ENCODE data around the gene MXD4. TPM values are rescaled to one million over a fixed set of nuclear protein-coding genes. Genes with fewer than 3 reads are reported as not detected.

Gene MXD4
- total and polyA plus RNA-seq, 11 donors: 27.5 to 76.6 (median 35.7) TPM

DNA sequence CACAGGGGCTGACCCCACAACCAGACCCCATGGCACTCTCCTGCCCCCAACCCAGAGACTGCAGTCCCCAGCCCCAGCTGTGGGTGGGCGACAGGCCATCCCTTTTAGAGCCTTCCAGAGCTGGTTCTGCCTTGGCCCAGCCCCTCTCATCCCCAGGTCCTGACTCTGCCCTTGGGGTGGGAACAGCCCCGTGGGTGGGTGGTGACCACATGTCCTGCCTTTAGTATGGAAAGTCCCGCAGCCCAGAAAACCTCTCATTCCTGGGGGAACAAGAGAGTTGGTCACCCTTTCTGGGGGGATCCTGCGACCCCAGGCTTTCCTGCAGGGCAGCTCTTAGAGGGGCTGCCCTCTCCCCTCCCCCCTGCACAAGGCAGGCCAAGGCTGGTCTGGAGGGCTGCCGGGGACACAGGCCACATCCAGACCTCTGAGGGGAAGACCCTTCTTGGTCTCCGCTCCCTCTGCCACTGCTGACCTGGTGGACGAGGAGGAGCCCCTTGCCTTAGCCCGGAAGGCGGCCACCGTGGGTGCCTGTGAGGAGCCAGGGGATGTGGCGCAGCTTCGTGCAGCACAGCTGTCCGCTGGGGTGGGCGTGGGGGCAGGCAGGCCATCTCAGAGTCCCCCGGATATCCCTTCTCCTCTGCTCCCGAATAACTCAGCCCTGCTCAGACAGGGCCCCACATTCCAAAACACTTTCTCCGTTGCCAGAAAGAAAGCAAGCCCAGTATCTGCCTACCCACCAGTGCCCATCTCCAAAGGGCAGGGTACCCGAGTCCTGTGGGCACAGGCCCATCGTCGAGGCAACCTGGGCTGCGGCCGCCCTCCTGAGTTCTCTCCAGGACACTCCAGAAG, 6.7 kb upstream of the MXD4 start:
- 77 to 93% (median 85%) methylated on average over 6 to 22 of the region's 22 CpGs for WGBS, 4 donors
- Histone ChIP-seq H3K27me3 (no peaks in the 10 kb centered on the region), H3K4me3 (no peak overlapping the region), H3K4me1 (peaks cover 6 to 53% (median 24%) of the 10 kb centered on the region in 12 donors), H3K9me3 (no peaks in the 10 kb centered on the region), H3K27ac (no peak overlapping the region), H3K36me3 (no peaks in the 10 kb centered on the region)
- no peak for TF ChIP-seq POLR2A (IDR thresholded peaks at IDR 0.05)
- TF ChIP-seq, protein P1, sequence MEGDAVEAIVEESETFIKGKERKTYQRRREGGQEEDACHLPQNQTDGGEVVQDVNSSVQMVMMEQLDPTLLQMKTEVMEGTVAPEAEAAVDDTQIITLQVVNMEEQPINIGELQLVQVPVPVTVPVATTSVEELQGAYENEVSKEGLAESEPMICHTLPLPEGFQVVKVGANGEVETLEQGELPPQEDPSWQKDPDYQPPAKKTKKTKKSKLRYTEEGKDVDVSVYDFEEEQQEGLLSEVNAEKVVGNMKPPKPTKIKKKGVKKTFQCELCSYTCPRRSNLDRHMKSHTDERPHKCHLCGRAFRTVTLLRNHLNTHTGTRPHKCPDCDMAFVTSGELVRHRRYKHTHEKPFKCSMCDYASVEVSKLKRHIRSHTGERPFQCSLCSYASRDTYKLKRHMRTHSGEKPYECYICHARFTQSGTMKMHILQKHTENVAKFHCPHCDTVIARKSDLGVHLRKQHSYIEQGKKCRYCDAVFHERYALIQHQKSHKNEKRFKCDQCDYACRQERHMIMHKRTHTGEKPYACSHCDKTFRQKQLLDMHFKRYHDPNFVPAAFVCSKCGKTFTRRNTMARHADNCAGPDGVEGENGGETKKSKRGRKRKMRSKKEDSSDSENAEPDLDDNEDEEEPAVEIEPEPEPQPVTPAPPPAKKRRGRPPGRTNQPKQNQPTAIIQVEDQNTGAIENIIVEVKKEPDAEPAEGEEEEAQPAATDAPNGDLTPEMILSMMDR (IDR thresholded peaks at IDR 0.05): no peak
- DNase-seq (peak in 1 of 5 donors; percentile 17), ATAC-seq (no peak)
- intact Hi-C loops (cut with DNase I): loop anchor here in 4 of 10 donors (5.0 to 10.0 kb wide), 3 partner anchors 146 to 486 kb away; partner anchors contain the start of genes CFAP99 (in 3 of the 4), ZFYVE28 (in 3 of the 4) and TNIP2 (in 1 of the 4)

DNA sequence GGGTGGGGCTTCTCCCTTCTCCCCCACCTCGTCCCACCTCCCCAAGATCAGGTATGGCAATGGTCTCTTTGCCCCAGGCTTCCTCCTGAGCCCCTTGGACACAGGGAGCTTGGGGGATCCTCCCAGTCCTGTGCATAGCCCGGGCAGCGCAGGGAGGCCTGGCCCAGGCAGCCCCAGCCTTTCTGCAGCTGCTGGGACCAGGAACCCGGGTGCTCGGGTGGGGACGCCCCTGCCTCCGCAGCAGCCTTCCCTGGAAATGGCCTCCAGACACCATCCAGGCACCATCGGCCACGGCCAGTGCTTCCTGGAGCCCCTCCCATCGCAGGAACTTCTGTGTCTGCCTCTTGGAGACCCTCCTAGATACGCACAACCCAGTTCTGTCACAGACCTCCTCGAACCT, 5.9 kb upstream of the MXD4 start:
- ATAC-seq (no peak), DNase-seq (peak in 1 of 5 donors; percentile 18)
- 74 to 86% (median 83%) methylated on average over 9 to 12 of the region's 12 CpGs for WGBS, 4 donors
- H3K4me3 ChIP-seq: no peak overlapping the region
- H3K27ac ChIP-seq: no peak overlapping the region
- intact Hi-C loops (cut with DNase I): loop anchor here in 4 of 10 donors (5.0 to 10.0 kb wide), 3 partner anchors 147 to 487 kb away; partner anchors contain the start of genes CFAP99 (in 3 of the 4), ZFYVE28 (in 3 of the 4) and TNIP2 (in 1 of the 4)
- H3K36me3 ChIP-seq: no peaks in the 10 kb centered on the region
- peaks cover 6 to 60% (median 32%) of the 10 kb centered on the region in 12 donors for H3K4me1 ChIP-seq
- TF ChIP-seq POLR2A (IDR thresholded peaks at IDR 0.05): no peak
- TF ChIP-seq, protein P1 (IDR thresholded peaks at IDR 0.05): no peak
- no peaks in the 10 kb centered on the region for H3K9me3 ChIP-seq
- no peaks in the 10 kb centered on the region for H3K27me3 ChIP-seq

DNA sequence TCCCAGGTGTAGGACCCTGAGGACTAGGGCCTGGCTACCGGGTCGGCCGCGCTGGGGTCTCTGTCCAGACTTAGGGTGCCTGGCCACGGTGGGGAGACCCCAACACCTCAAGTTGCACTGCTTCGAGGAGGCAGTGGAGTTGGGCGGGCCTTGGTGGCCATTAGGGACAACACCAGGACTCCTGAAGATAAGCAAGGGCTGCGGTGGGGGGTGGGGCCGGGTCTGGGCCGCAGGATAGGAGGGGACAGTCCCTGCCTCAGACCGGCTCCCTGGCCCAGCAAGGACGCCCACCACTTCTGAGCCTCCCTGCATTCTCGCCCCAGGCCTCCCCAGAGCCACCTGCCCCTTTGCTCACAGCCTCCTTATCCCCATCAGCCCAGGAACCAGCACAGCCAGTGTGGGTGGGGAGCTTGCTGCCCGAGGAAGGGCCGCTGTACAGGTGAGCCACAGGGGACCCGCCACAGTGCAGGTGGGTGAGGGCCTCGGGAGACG, 5.5 kb upstream of the MXD4 start:
- TF ChIP-seq POLR2A (IDR thresholded peaks at IDR 0.05): no peak
- TF ChIP-seq, protein P1 (IDR thresholded peaks at IDR 0.05): no peak
- H3K27ac ChIP-seq: peak overlapping the region in 1 of 12 donors; percentile 15
- H3K4me1 ChIP-seq: peaks cover 6 to 64% (median 34%) of the 10 kb centered on the region in 12 donors
- 83 to 89% (median 86%) methylated on average over 9 to 18 of the region's 18 CpGs for WGBS, 4 donors
- intact Hi-C loops (cut with DNase I): loop anchor here in 4 of 10 donors (5.0 to 10.0 kb wide), 3 partner anchors 147 to 487 kb away; partner anchors contain the start of genes CFAP99 (in 3 of the 4), ZFYVE28 (in 3 of the 4) and TNIP2 (in 1 of the 4)
- no peaks in the 10 kb centered on the region for H3K36me3 ChIP-seq
- peak in 1 of 5 donors; percentile 26 for DNase-seq
- H3K27me3 ChIP-seq: no peaks in the 10 kb centered on the region
- no peak overlapping the region for H3K4me3 ChIP-seq
- no peak for ATAC-seq
- no peaks in the 10 kb centered on the region for H3K9me3 ChIP-seq

DNA sequence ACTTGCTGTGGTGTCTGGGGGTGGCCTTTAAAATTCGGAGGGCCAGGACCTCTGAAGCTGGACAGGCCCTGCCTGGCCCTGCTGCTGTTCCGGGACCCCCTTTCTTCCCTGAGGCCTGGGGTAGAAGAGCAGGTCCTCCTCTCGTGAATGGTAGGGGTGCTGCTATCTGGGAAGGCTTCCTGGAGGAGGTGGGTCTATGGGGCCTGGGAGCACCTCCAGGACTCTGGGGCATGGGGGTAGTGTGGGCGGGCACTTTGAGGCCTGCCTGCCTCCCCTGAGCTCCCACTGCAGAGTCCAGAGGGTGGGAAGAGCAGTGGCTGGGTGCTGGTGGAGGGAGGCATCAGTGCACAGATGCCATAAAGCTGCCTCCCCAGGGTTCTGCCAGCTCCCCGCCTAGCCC, 4.9 kb upstream of the MXD4 start:
- no peak for TF ChIP-seq POLR2A (IDR thresholded peaks at IDR 0.05)
- TF ChIP-seq, protein P1 (IDR thresholded peaks at IDR 0.05): no peak
- H3K4me3 ChIP-seq: no peak overlapping the region
- peaks cover 6 to 64% (median 34%) of the 10 kb centered on the region in 12 donors for H3K4me1 ChIP-seq
- DNase-seq (no peak), ATAC-seq (no peak)
- peak overlapping the region in 7 of 12 donors; percentile 15 to 84 (median 78) for H3K27ac ChIP-seq
- no peaks in the 10 kb centered on the region for H3K9me3 ChIP-seq
- H3K27me3 ChIP-seq: no peaks in the 10 kb centered on the region
- 82 to 97% (median 89%) methylated on average over 4 to 5 of the region's 5 CpGs for WGBS, 4 donors
- intact Hi-C loops (cut with DNase I): loop anchor here in 4 of 10 donors (5.0 to 10.0 kb wide), 3 partner anchors 148 to 488 kb away; partner anchors contain the start of genes CFAP99 (in 3 of the 4), ZFYVE28 (in 3 of the 4) and TNIP2 (in 1 of the 4)
- no peaks in the 10 kb centered on the region for H3K36me3 ChIP-seq

All from heart left ventricle (tissue), 16 donors.